HG03432 (cell line): ENCODE data around the gene MMP14.

Source experiments
- ATAC-seq: cut with Tn5 transposase; IDR thresholded peaks from one replicate; pipeline ENCODE4 v1.9.1; 2021; ENCODE audit warnings: mild to moderate bottlenecking, moderate library complexity; ENCODE audit not compliant: unreplicated experiment

The MMP14 gene

GRCh38 chr14:22883173-22883976 is 47.0 kb downstream of the MMP14 start, which contains the start of gene REM2:
Gene REM2 (plus strand): TSS chr14:22883222. CDS start chr14:22883288, 66 bp downstream.
- no peak for ATAC-seq

- no peak for ATAC-seq
Observed at GRCh38 chr14:22884076-22884737, 47.8 kb downstream of the MMP14 start.

- ATAC-seq: no peak
Observed at GRCh38 chr14:22884738-22885523, 48.5 kb downstream of the MMP14 start.

GRCh38 chr14:22885975-22886374 is 49.6 kb downstream of the MMP14 start:
- no peak for ATAC-seq

GRCh38 chr14:22886500-22887259 is 50.3 kb downstream of the MMP14 start:
- peak; percentile 70 for ATAC-seq

GRCh38 chr14:22887260-22887989 is 51.0 kb downstream of the MMP14 start:
- peak; percentile 35 for ATAC-seq

GRCh38 chr14:22887990-22888378 is 51.6 kb downstream of the MMP14 start:
- ATAC-seq: peak; percentile 50

GRCh38 chr14:22888662-22889061 is 52.3 kb downstream of the MMP14 start:
- no peak for ATAC-seq

GRCh38 chr14:22890416-22890815 is 54.0 kb downstream of the MMP14 start:
- ATAC-seq: no peak

- no peak for ATAC-seq
Observed at GRCh38 chr14:22892488-22892887, 56.1 kb downstream of the MMP14 start.

- no peak for ATAC-seq
Observed at GRCh38 chr14:22893706-22894105, 57.3 kb downstream of the MMP14 start.

GRCh38 chr14:22895402-22895801 is 59.0 kb downstream of the MMP14 start:
- ATAC-seq: no peak

GRCh38 chr14:22896356-22896755 is 60.0 kb downstream of the MMP14 start:
- ATAC-seq: no peak

GRCh38 chr14:22896760-22897159 is 60.4 kb downstream of the MMP14 start:
- no peak for ATAC-seq

GRCh38 chr14:22897357-22897756 is 61.0 kb downstream of the MMP14 start:
- no peak for ATAC-seq
